H1 (cell line): ENCODE data around the gene TEX54. TPM values are rescaled to one million over a fixed set of nuclear protein-coding genes. Genes with fewer than 3 reads are reported as not detected.

Source experiments
- CREB1 ChIP-seq: IDR thresholded peaks from 2 replicates; pipeline ENCODE4 v1.6.1; 2012; ENCODE audit warnings: inconsistent platforms
- HDAC2 ChIP-seq, 2 experiments: fragments of 300-600 bp in 1 of 2; sonication (generic) in 1 of 2; IDR thresholded peaks; 2 replicates each; pipeline ENCODE4 v1.6.1; 2011 to 2012; ENCODE audit warnings: low read depth in 2 of 2, low read length in 2 of 2, mild to moderate bottlenecking in 2 of 2, moderate library complexity in 2 of 2, borderline replicate concordance in 1 of 2, inconsistent platforms in 1 of 2
- NANOG ChIP-seq: IDR thresholded peaks from 2 replicates; pipeline ENCODE4 v1.6.1; 2011; ENCODE audit warnings: low read length, low read depth, mild to moderate bottlenecking, inconsistent platforms; ENCODE audit not compliant: insufficient read depth, poor library complexity, severe bottlenecking
- POLR2A ChIP-seq, 2 experiments: IDR thresholded peaks; 1 replicate in 1 of 2; 2 replicates in 1 of 2; pipeline ENCODE4 v1.6.1; 2011; ENCODE audit warnings: low read depth in 2 of 2, low read length in 2 of 2, mild to moderate bottlenecking in 2 of 2; ENCODE audit errors: control extremely low read depth in 1 of 2
- POLR2AphosphoS5 ChIP-seq: IDR thresholded peaks from 2 replicates; pipeline ENCODE4 v1.6.1; 2011; ENCODE audit warnings: low read depth, low read length
- POU5F1 ChIP-seq: IDR thresholded peaks from 2 replicates; pipeline ENCODE4 v1.6.1; 2011; ENCODE audit warnings: low read depth, mild to moderate bottlenecking, low read length, moderate library complexity
- SP1 ChIP-seq: IDR thresholded peaks from 2 replicates; pipeline ENCODE4 v1.6.1; 2011; ENCODE audit warnings: low read depth, low read length
- SUZ12 ChIP-seq: fragments of 200-600 bp; sonication (generic); IDR thresholded peaks from 2 replicates; pipeline ENCODE4 v1.6.1; 2012; ENCODE audit warnings: mild to moderate bottlenecking, inconsistent platforms, low read length, moderate library complexity, mixed read lengths
- TAF1 ChIP-seq: IDR thresholded peaks from 2 replicates; pipeline ENCODE4 v1.6.1; 2011; ENCODE audit warnings: mild to moderate bottlenecking, low read depth, low read length
- ZNF274 ChIP-seq: IDR thresholded peaks from 2 replicates; pipeline ENCODE4 v1.7.0; 2012; ENCODE audit warnings: low read length, borderline replicate concordance; ENCODE audit errors: extremely low read depth
- polyA plus RNA-seq, 7 experiments: library from polyadenylated mRNA; depleted of rRNA in 3 of 7; stranded (reverse) in 5 of 7; unstranded in 2 of 7; fragments of >200 nt in 5 of 7; fragments of 200-250 nt in 2 of 7; gene quantifications; 1 replicate in 5 of 7; 2 replicates in 1 of 7; 4 replicates in 1 of 7; pipeline versions ENCODE4 v1.2.1 to v1.2.3, GENCODE V29; 2011 to 2013; ENCODE audit warnings: missing spikeins in 2 of 7, mixed read lengths in 2 of 7
- total RNA-seq: library from RNA; stranded (reverse); fragmentation: NEBNext Ultra II Directional; extraction: Animal tissue kit (Norgen Biotek cat#: 25700); gene quantifications from 2 replicates; pipeline ENCODE4 v1.2.1, GENCODE V29; 2021
- TF ChIP-seq, protein P1 (sequence below): fragments of 300-600 bp; sonication (generic); IDR thresholded peaks from 2 replicates; pipeline ENCODE4 v1.7.1; 2012; ENCODE audit warnings: low read length, moderate library complexity, mild to moderate bottlenecking, inconsistent platforms; ENCODE audit not compliant: insufficient replicate concordance

Gene TEX54
- total and polyA plus RNA-seq, 2 of the 8 experiments (the other 6 are each of a cell fraction or from before 2014, with no cell fraction given): 1.2 TPM; not detected in 1

GRCh38 chr11:62854013-62854824 lies 21.6 kb upstream of the TEX54 start (continued):
- TF ChIP-seq, protein P1, sequence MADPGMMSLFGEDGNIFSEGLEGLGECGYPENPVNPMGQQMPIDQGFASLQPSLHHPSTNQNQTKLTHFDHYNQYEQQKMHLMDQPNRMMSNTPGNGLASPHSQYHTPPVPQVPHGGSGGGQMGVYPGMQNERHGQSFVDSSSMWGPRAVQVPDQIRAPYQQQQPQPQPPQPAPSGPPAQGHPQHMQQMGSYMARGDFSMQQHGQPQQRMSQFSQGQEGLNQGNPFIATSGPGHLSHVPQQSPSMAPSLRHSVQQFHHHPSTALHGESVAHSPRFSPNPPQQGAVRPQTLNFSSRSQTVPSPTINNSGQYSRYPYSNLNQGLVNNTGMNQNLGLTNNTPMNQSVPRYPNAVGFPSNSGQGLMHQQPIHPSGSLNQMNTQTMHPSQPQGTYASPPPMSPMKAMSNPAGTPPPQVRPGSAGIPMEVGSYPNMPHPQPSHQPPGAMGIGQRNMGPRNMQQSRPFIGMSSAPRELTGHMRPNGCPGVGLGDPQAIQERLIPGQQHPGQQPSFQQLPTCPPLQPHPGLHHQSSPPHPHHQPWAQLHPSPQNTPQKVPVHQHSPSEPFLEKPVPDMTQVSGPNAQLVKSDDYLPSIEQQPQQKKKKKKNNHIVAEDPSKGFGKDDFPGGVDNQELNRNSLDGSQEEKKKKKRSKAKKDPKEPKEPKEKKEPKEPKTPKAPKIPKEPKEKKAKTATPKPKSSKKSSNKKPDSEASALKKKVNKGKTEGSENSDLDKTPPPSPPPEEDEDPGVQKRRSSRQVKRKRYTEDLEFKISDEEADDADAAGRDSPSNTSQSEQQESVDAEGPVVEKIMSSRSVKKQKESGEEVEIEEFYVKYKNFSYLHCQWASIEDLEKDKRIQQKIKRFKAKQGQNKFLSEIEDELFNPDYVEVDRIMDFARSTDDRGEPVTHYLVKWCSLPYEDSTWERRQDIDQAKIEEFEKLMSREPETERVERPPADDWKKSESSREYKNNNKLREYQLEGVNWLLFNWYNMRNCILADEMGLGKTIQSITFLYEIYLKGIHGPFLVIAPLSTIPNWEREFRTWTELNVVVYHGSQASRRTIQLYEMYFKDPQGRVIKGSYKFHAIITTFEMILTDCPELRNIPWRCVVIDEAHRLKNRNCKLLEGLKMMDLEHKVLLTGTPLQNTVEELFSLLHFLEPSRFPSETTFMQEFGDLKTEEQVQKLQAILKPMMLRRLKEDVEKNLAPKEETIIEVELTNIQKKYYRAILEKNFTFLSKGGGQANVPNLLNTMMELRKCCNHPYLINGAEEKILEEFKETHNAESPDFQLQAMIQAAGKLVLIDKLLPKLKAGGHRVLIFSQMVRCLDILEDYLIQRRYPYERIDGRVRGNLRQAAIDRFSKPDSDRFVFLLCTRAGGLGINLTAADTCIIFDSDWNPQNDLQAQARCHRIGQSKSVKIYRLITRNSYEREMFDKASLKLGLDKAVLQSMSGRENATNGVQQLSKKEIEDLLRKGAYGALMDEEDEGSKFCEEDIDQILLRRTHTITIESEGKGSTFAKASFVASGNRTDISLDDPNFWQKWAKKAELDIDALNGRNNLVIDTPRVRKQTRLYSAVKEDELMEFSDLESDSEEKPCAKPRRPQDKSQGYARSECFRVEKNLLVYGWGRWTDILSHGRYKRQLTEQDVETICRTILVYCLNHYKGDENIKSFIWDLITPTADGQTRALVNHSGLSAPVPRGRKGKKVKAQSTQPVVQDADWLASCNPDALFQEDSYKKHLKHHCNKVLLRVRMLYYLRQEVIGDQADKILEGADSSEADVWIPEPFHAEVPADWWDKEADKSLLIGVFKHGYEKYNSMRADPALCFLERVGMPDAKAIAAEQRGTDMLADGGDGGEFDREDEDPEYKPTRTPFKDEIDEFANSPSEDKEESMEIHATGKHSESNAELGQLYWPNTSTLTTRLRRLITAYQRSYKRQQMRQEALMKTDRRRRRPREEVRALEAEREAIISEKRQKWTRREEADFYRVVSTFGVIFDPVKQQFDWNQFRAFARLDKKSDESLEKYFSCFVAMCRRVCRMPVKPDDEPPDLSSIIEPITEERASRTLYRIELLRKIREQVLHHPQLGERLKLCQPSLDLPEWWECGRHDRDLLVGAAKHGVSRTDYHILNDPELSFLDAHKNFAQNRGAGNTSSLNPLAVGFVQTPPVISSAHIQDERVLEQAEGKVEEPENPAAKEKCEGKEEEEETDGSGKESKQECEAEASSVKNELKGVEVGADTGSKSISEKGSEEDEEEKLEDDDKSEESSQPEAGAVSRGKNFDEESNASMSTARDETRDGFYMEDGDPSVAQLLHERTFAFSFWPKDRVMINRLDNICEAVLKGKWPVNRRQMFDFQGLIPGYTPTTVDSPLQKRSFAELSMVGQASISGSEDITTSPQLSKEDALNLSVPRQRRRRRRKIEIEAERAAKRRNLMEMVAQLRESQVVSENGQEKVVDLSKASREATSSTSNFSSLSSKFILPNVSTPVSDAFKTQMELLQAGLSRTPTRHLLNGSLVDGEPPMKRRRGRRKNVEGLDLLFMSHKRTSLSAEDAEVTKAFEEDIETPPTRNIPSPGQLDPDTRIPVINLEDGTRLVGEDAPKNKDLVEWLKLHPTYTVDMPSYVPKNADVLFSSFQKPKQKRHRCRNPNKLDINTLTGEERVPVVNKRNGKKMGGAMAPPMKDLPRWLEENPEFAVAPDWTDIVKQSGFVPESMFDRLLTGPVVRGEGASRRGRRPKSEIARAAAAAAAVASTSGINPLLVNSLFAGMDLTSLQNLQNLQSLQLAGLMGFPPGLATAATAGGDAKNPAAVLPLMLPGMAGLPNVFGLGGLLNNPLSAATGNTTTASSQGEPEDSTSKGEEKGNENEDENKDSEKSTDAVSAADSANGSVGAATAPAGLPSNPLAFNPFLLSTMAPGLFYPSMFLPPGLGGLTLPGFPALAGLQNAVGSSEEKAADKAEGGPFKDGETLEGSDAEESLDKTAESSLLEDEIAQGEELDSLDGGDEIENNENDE: no peak
- peak; percentile 54 to 88 for TF ChIP-seq POLR2A (IDR thresholded peaks at IDR 0.05; ENCODE audit: control extremely low read depth in 1 of 2, low read depth in 2 of 2, low read length in 2 of 2)
- TF ChIP-seq ZNF274: no peak
- no peak for TF ChIP-seq POU5F1
- TF ChIP-seq POLR2AphosphoS5: peak; percentile 43
- no peak for TF ChIP-seq CREB1
- no peak for TF ChIP-seq NANOG
- 0 out of 2 replicates have a peak, but pooled peaks have one; percentile 1 for TF ChIP-seq SP1
- no peak for TF ChIP-seq SUZ12
- no peak for TF ChIP-seq HDAC2 (IDR thresholded peaks at IDR 0.05; ENCODE audit: borderline replicate concordance in 1 of 2, low read depth in 2 of 2, low read length in 2 of 2)
- no peak for TF ChIP-seq TAF1
